Activated CD8-positive, alpha-beta memory T cell treated with anti-CD3 and anti-CD28 coated beads, Interleukin-2, amount 50 U/mL, for 4 hours (primary cell): ENCODE results near the gene RNF214.

Experiments
- DNase-seq: peaks from one replicate; pipeline ENCODE4 v3.0.0-alpha.2; 2020

The RNF214 gene

GRCh38 chr11:117217141-117218084 lies 15.1 kb upstream of the RNF214 start:
- no peak for DNase-seq

- DNase-seq, result no peak
Observed at GRCh38 chr11:117218133-117218915, 14.1 kb upstream of the RNF214 start.

- DNase-seq, result no peak
Observed at GRCh38 chr11:117219001-117219400, 13.5 kb upstream of the RNF214 start.

GRCh38 chr11:117219455-117219854 lies 13.0 kb upstream of the RNF214 start:
- DNase-seq, result no peak

GRCh38 chr11:117219995-117220394 lies 12.5 kb upstream of the RNF214 start:
- no peak for DNase-seq

GRCh38 chr11:117220568-117220967 lies 11.9 kb upstream of the RNF214 start:
- no peak for DNase-seq

- DNase-seq, result no peak
Observed at GRCh38 chr11:117220999-117221774, 11.3 kb upstream of the RNF214 start.

- no peak for DNase-seq
Observed at GRCh38 chr11:117221775-117222517, 10.5 kb upstream of the RNF214 start.

GRCh38 chr11:117222991-117223740 lies 9.3 kb upstream of the RNF214 start:
- DNase-seq, result no peak

GRCh38 chr11:117223741-117224689 lies 8.5 kb upstream of the RNF214 start:
- no peak for DNase-seq

- no peak for DNase-seq
Observed at GRCh38 chr11:117225553-117226170, 6.8 kb upstream of the RNF214 start.

GRCh38 chr11:117226388-117227385 lies 5.8 kb upstream of the RNF214 start:
- DNase-seq, result no peak

GRCh38 chr11:117228091-117228490 lies 4.4 kb upstream of the RNF214 start:
- no peak for DNase-seq

GRCh38 chr11:117229411-117229810 lies 3.1 kb upstream of the RNF214 start:
- DNase-seq, result no peak

GRCh38 chr11:117229931-117230285 lies 2.6 kb upstream of the RNF214 start:
- no peak for DNase-seq

GRCh38 chr11:117230286-117230961 lies 2.0 kb upstream of the RNF214 start:
- peak; percentile 44 for DNase-seq

GRCh38 chr11:117230999-117231841 lies 1.3 kb upstream of the RNF214 start:
- no peak for DNase-seq
